Right cardiac atrium (tissue), 5 donors: ENCODE results near the gene SELENOV. TPM values are rescaled to one million over a fixed set of nuclear protein-coding genes. Genes with fewer than 3 reads are reported as not detected.

Source experiments
- ATAC-seq, 2 donors: fragments of 200-7000 bp; cut with Tn5 transposase; one replicate each; pipeline versions ENCODE4 v1.8.0 to v1.9.1; 2020; ENCODE audit warnings: moderate library complexity in 2 of 2, mild to moderate bottlenecking in 1 of 2
- DNase-seq, 3 donors: peaks; one replicate each; pipeline ENCODE4 v3.0.0-alpha.2; 2020
- H3K27ac ChIP-seq: one replicate; pipeline ENCODE4 v1.5.1; 2013; ENCODE audit warnings: mild to moderate bottlenecking, low read length, control low read depth, moderate library complexity
- H3K27me3 ChIP-seq: one replicate; pipeline ENCODE4 v1.6.1; 2013; ENCODE audit not compliant: control insufficient read depth, insufficient read depth
- H3K4me1 ChIP-seq: one replicate; pipeline ENCODE4 v1.6.1; 2013; ENCODE audit warnings: low read length; ENCODE audit not compliant: control insufficient read depth, insufficient read depth
- H3K4me3 ChIP-seq: one replicate; pipeline ENCODE4 v1.5.1; 2013; ENCODE audit warnings: low read length, control low read depth
- H3K9me3 ChIP-seq: one replicate; pipeline ENCODE4 v1.6.1; 2013; ENCODE audit warnings: low read length; ENCODE audit not compliant: control insufficient read depth
- WGBS: extraction: QIAGEN DNeasy Blood & Tissue Kit; methylation state at CpG from one replicate; pipeline ENCODE4 v1.1.7; 2013; 5-methylcytosine and 5-hydroxymethylcytosine counted together
- intact Hi-C, 4 donors: fragments of 100-400 bp; cut with DNase I; formaldehyde crosslinking; loops; one replicate each; pipeline versions ENCODE4 v1.11.0 to v1.14.0; 2022 to 2023
- polyA plus RNA-seq: library from polyadenylated mRNA; stranded (reverse); fragments of 200-250 nt; gene quantifications from one replicate; pipeline ENCODE4 v1.2.3, GENCODE V29; 2013
- total RNA-seq, 4 donors: library from RNA; stranded (reverse); fragmentation: NEBNext Ultra II Directional; extraction: Animal tissue kit (Norgen Biotek cat#: 25700); gene quantifications; one replicate each; pipeline ENCODE4 v1.2.1, GENCODE V29; 2021
- donor health status: healthy with polysubstance abuse.
- donor health status: DM: no; HTN: yes; CAD: no.
- donor health status: DM: no; HTN: no; CAD: no.
- donor health status: DM: no; HTN: yes; CAD: no; lungs with severe emphysema.
- donor health status: DM: yes; HTN: yes; CAD: no.

SELENOV gene
- total and polyA plus RNA-seq, 5 donors, result not detected

GRCh38 chr19:39494661-39495060 lies 20.3 kb upstream of the SELENOV start:
- Histone ChIP-seq H3K27me3 (no peaks in the 10 kb centered on the region), H3K4me1 (no peaks in the 10 kb centered on the region), H3K4me3 (no peak overlapping the region), H3K27ac (no peak overlapping the region), H3K9me3 (no peaks in the 10 kb centered on the region)
- intact Hi-C loops, result no loop called here
- no peak for ATAC-seq
- WGBS, result 79% methylated on average over 5 of the region's 5 CpGs
- no peak for DNase-seq

DNA sequence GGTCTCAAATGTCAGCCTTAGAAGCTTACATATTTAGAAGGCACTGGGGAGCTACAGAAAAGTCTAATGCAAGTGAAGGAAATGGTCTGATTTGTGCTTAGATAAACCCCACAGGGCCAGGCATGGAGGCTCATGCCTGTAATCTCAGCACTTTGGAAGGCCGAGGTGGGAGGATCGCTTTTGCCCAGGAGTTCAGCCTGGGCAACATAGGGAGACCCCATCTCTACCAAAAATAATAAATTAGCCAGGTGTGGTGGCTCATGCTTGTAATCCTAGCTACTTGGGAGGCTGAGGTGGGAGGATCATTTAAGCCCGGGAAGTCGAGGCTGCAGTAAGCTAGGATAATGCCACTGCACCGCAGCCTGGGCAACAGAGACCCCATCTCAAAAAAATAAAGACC lies 18.9 kb upstream of the SELENOV start:
- H3K27ac ChIP-seq, result no peak overlapping the region
- no peaks in the 10 kb centered on the region for H3K9me3 ChIP-seq
- no peak overlapping the region for H3K4me3 ChIP-seq
- 83% methylated on average over 5 of the region's 5 CpGs for WGBS
- ATAC-seq (no peak), DNase-seq (no peak)
- intact Hi-C loops, result no loop called here
- no peaks in the 10 kb centered on the region for H3K27me3 ChIP-seq
- H3K4me1 ChIP-seq, result no peaks in the 10 kb centered on the region

- Histone ChIP-seq H3K27me3 (no peaks in the 10 kb centered on the region), H3K4me3 (no peak overlapping the region), H3K27ac (no peak overlapping the region), H3K9me3 (no peaks in the 10 kb centered on the region), H3K4me1 (no peaks in the 10 kb centered on the region)
- intact Hi-C loops, result no loop called here
- no peak for ATAC-seq
- DNase-seq, result no peak
- under 1% methylated on average over 7 of the region's 7 CpGs for WGBS
Observed at GRCh38 chr19:39497701-39497995, 17.3 kb upstream of the SELENOV start.

- peak; percentile 15 to 30 for ATAC-seq
- intact Hi-C loops, result no loop called here
- Histone ChIP-seq H3K27ac (no peak overlapping the region), H3K27me3 (no peaks in the 10 kb centered on the region), H3K9me3 (no peaks in the 10 kb centered on the region), H3K4me3 (no peak overlapping the region), H3K4me1 (no peaks in the 10 kb centered on the region)
- peak in 1 of 3 donors; percentile 63 for DNase-seq
- 2% methylated on average over 40 of the region's 40 CpGs for WGBS
Observed at GRCh38 chr19:39497996-39498797, 16.7 kb upstream of the SELENOV start.

- H3K27me3 ChIP-seq, result no peaks in the 10 kb centered on the region
- 1% methylated on average over 60 of the region's 60 CpGs for WGBS
- no peaks in the 10 kb centered on the region for H3K9me3 ChIP-seq
- no peak for DNase-seq
- intact Hi-C loops, result no loop called here
- no peak for ATAC-seq
- H3K27ac ChIP-seq, result no peak within 1 kb of the TSS
- no peak within 1 kb of the TSS for H3K4me3 ChIP-seq
- no peaks in the 10 kb centered on the region for H3K4me1 ChIP-seq
Observed at GRCh38 chr19:39498798-39499642, 15.9 kb upstream of the SELENOV start, which contains the start of gene DLL3. TSS of gene DLL3 (plus strand) at chr19:39498947. CDS start at chr19:39498975, 28 bp downstream.

GRCh38 chr19:39499932-39500331 lies 15.0 kb upstream of the SELENOV start:
- Histone ChIP-seq H3K27me3 (no peaks in the 10 kb centered on the region), H3K27ac (no peak overlapping the region), H3K4me1 (no peaks in the 10 kb centered on the region), H3K4me3 (no peak overlapping the region), H3K9me3 (no peaks in the 10 kb centered on the region)
- DNase-seq, result no peak
- WGBS, result 75% methylated on average over 8 of the region's 8 CpGs
- intact Hi-C loops, result no loop called here
- no peak for ATAC-seq

DNA sequence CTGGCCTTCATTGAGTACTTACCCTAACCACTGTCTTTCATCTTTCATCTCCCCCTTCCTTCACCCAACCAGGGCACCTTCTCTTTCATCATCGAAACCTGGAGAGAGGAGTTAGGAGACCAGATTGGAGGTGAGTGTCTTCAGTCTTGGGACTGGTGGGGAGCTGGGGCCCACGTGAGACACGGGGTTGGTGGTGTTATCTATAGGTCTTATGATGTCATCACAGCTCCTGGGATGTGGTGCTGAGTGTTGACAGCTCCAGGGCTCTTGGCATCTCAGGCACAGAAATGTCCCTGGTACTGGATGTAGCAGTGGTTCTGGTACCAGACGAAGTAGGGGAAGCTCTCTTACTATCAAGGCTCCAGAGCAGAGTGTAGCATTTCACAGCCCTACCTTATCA lies 14.4 kb upstream of the SELENOV start:
- WGBS, result 21% methylated on average over 4 of the region's 4 CpGs
- Histone ChIP-seq H3K4me1 (no peaks in the 10 kb centered on the region), H3K4me3 (no peak overlapping the region), H3K9me3 (no peaks in the 10 kb centered on the region), H3K27me3 (no peaks in the 10 kb centered on the region), H3K27ac (no peak overlapping the region)
- no peak for DNase-seq
- intact Hi-C loops, result no loop called here
- ATAC-seq, result no peak

- Histone ChIP-seq H3K4me1 (no peaks in the 10 kb centered on the region), H3K27me3 (no peaks in the 10 kb centered on the region), H3K27ac (no peak overlapping the region), H3K4me3 (no peak overlapping the region), H3K9me3 (no peaks in the 10 kb centered on the region)
- WGBS, result 76% methylated on average over 5 of the region's 5 CpGs
- ATAC-seq (no peak), DNase-seq (no peak)
- intact Hi-C loops, result no loop called here
Observed at GRCh38 chr19:39501340-39501739, 13.6 kb upstream of the SELENOV start.

DNA sequence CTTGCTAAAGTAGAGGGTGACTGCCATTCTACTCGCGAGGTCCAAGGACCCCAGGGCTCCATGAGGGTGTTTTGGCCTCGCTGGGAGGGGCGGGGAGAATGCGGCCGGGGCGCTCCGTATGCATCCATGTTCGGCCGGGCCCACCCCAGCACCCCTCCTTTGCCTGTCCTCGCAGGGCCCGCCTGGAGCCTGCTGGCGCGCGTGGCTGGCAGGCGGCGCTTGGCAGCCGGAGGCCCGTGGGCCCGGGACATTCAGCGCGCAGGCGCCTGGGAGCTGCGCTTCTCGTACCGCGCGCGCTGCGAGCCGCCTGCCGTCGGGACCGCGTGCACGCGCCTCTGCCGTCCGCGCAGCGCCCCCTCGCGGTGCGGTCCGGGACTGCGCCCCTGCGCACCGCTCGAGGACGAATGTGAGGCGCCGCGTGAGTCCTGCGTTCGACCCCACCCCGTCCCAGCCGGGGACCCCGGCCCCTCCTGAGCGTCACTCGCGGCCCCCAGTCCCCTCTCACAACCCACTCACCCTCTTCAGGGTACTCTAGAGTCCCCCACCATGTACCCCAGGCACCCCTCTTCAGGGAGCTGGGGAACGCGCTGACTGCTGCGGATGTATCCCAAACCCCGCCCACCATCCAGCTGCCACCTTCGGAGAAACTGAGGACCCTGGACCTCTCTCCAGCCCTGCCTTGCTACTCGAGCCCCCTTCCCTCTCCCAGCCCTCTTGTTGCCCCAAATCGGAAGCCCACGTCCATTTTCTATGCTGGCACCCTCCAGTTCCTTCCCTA lies 12.1 kb upstream of the SELENOV start:
- Histone ChIP-seq H3K27ac (no peak overlapping the region), H3K4me1 (peaks cover 2% of the 10 kb centered on the region), H3K27me3 (no peaks in the 10 kb centered on the region), H3K9me3 (no peaks in the 10 kb centered on the region), H3K4me3 (no peak overlapping the region)
- 12% methylated on average over 69 of the region's 69 CpGs for WGBS
- DNase-seq, result peak; percentile 68 to 83 (median 83)
- intact Hi-C loops, result no loop called here
- ATAC-seq, result peak; percentile 55 to 76

DNA sequence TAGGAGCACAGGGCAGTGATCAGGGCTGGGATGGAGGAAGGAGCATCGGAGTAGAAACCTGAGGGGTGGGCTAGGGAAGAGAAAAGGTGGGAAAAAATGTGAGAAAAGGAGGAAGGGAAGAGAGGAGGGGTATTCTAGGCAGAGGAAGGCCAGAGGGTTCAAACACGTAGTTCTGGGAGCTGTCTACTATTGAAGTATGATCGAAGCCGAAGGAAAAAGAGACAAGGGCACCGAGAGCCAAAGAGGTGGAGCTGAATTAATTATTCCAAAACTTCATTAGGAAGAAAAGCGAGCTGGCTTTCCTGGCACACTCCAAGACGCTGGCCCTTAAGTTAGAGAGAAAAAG lies 8.4 kb upstream of the SELENOV start:
- H3K4me1 ChIP-seq, result peaks cover 2% of the 10 kb centered on the region
- H3K4me3 ChIP-seq, result peak overlapping the region; percentile 40
- 53% methylated on average over 7 of the region's 7 CpGs for WGBS
- H3K27me3 ChIP-seq, result no peaks in the 10 kb centered on the region
- intact Hi-C loops, result no loop called here
- ATAC-seq (no peak), DNase-seq (no peak)
- H3K27ac ChIP-seq, result no peak overlapping the region
- H3K9me3 ChIP-seq, result no peaks in the 10 kb centered on the region
